CD4-positive, alpha-beta memory T cell (primary cell): Measurements from ENCODE around the gene ERFE. TPM values are rescaled to one million over a fixed set of nuclear protein-coding genes. Genes with fewer than 3 reads are reported as not detected.
"Not testable (repeated sequence)": the region's sequence is repeated elsewhere in the genome, so short reads cannot be mapped to it uniquely, and the experiment has no call there.

ENCODE experiments used
- CTCF ChIA-PET: fragments of 350-600 bp; sonication (Branson Sonifier 250); formaldehyde crosslinking; loops from one replicate; lab custom pipeline; 2021; ENCODE audit warnings: inconsistent platforms; ENCODE audit not compliant: partially characterized antibody; lab: Charles Lee
- POLR2A ChIA-PET: fragments of 350-600 bp; sonication (Branson Sonifier 250); formaldehyde crosslinking; loops from one replicate; lab custom pipeline; 2021; ENCODE audit not compliant: partially characterized antibody; lab: Charles Lee
- DNase-seq, 5 donors: peaks; one replicate each; pipeline versions ENCODE4 v3.0.0 to v3.0.0-alpha.2; 2020 to 2022; ENCODE audit warnings: mixed read lengths in 1 of 5
- H3K27ac ChIP-seq: one replicate; pipeline ENCODE4 v1.7.0; 2013; ENCODE audit warnings: low read depth, low read length
- H3K27me3 ChIP-seq: 2 replicates; pipeline ENCODE4 v1.7.0; 2013; ENCODE audit warnings: mild to moderate bottlenecking, low read length, moderate library complexity; ENCODE audit not compliant: insufficient read depth
- H3K36me3 ChIP-seq: 2 replicates; pipeline ENCODE4 v1.7.0; 2013; ENCODE audit warnings: mild to moderate bottlenecking, low read length, moderate library complexity; ENCODE audit not compliant: insufficient read depth
- H3K4me1 ChIP-seq: 2 replicates; pipeline ENCODE4 v1.7.0; 2013; ENCODE audit warnings: mild to moderate bottlenecking, low read length, moderate library complexity; ENCODE audit not compliant: insufficient read depth
- H3K4me3 ChIP-seq, 2 donors: one replicate each; pipeline ENCODE4 v1.7.0; 2013; ENCODE audit warnings: low read length in 2 of 2, mild to moderate bottlenecking in 1 of 2
- H3K9me3 ChIP-seq, 2 donors: one replicate each; pipeline ENCODE4 v1.7.0; 2013; ENCODE audit warnings: low read length in 2 of 2, control low read depth in 1 of 2; ENCODE audit not compliant: control insufficient read depth in 1 of 2
- H3K27ac Mint-ChIP-seq, 7 donors: one replicate each; pipeline ENCODE4 v1.8.0; 2020 to 2021; ENCODE audit warnings: mixed read lengths in 7 of 7, mild to moderate bottlenecking in 6 of 7, inconsistent platforms in 3 of 7, moderate library complexity in 3 of 7
- H3K27me3 Mint-ChIP-seq, 2 donors: one replicate each; pipeline ENCODE4 v1.8.0; 2020 to 2021; ENCODE audit warnings: mixed read lengths in 2 of 2
- H3K36me3 Mint-ChIP-seq, 2 donors: one replicate each; pipeline ENCODE4 v1.8.0; 2020 to 2021; ENCODE audit warnings: mixed read lengths in 2 of 2, inconsistent platforms in 1 of 2, mild to moderate bottlenecking in 1 of 2
- H3K4me1 Mint-ChIP-seq, 4 donors: one replicate each; pipeline ENCODE4 v1.8.0; 2020 to 2021; ENCODE audit warnings: mixed read lengths in 4 of 4, mild to moderate bottlenecking in 1 of 4
- H3K4me3 Mint-ChIP-seq, 8 donors: one replicate each; pipeline ENCODE4 v1.8.0; 2020 to 2021; ENCODE audit warnings: mixed read lengths in 8 of 8, mild to moderate bottlenecking in 7 of 8, moderate library complexity in 6 of 8, inconsistent platforms in 3 of 8
- H3K9me3 Mint-ChIP-seq, 8 donors: one replicate each; pipeline ENCODE4 v1.8.0; 2020 to 2021; ENCODE audit warnings: mixed read lengths in 8 of 8, mild to moderate bottlenecking in 5 of 8, inconsistent platforms in 3 of 8, moderate library complexity in 1 of 8
- intact Hi-C: fragments of 100-400 bp; cut with micrococcal nuclease; formaldehyde crosslinking; loops from one replicate; pipeline ENCODE4 v1.15.1; 2023
- polyA plus RNA-seq, 2 donors: library from polyadenylated mRNA; unstranded; fragments of 300-500 nt; fragmentation: Illumina TruSeq; gene quantifications; one replicate each; pipeline ENCODE4 v1.2.3, GENCODE V29; 2021
- total RNA-seq, 2 experiments: library from RNA; stranded (reverse); gene quantifications; one replicate each; pipeline ENCODE4 v1.2.3, GENCODE V29; 2021

Gene ERFE
- total and polyA plus RNA-seq, 4 experiments from 2014 or later = not detected

GRCh38 chr2:238169708-238170251 is 11.0 kb downstream of the ERFE start:
- no peak for DNase-seq
- no peak overlapping the region for H3K4me3 ChIP-seq
- Mint-ChIP-seq H3K4me1 (peaks cover 0 to 8% (median 3%) of the 10 kb centered on the region in 4 donors), H3K4me3 (no peak overlapping the region), H3K27ac (peak overlapping the region in 3 of 7 donors; percentile 12 to 39 (median 16)), H3K27me3 (peaks cover 5% of the 10 kb centered on the region in 2 donors), H3K9me3 (no peaks in the 10 kb centered on the region), H3K36me3 (peaks cover 39 to 62% of the 10 kb centered on the region in 2 donors)
- intact Hi-C loops = no loop called here
- H3K27me3 ChIP-seq = no peaks in the 10 kb centered on the region
- peaks cover 54% of the 10 kb centered on the region for H3K36me3 ChIP-seq
- no peaks in the 10 kb centered on the region for H3K4me1 ChIP-seq
- no peaks in the 10 kb centered on the region for H3K9me3 ChIP-seq
- ChIA-PET POLR2A (no interaction called here), CTCF (no interaction called here)
- no peak overlapping the region for H3K27ac ChIP-seq

DNA sequence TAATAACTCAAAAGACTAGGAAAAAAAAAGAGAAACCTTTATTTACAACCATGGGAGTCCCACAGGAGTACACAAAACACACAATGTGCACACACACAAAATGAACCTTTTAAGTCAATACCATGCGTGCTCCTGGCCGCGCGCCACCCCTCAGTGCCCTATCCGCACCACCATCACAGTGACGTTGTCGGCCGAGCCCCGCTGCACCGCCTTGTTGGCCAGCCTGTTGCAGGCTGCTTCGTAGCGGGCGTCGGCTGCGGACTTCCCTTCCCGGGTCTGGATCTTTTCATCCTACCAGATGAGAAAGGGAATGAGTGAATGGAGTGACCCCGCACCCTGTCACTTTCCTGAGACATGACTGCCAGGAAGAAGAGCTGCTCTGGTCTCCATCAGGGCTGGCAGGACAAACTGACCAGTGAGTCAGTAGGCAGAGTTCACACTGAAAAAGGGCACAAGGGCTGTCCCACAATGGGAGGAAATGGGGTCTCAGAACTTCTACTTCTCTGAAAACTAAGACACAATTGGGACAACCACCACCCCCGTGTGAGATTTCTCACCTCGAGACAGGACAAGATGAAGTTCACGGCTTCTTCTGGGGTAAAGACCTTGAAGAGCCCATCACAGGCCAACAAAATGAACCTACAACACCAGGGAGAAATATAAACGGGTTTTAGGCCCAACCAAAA is 11.8 kb downstream of the ERFE start:
- H3K36me3 Mint-ChIP-seq = peaks cover 39 to 68% of the 10 kb centered on the region in 2 donors
- peak overlapping the region in 1 of 7 donors; percentile 39 for H3K27ac Mint-ChIP-seq
- Histone ChIP-seq H3K27me3 (no peaks in the 10 kb centered on the region), H3K36me3 (peaks cover 55% of the 10 kb centered on the region), H3K4me3 (no peak overlapping the region), H3K27ac (no peak overlapping the region), H3K4me1 (no peaks in the 10 kb centered on the region), H3K9me3 (no peaks in the 10 kb centered on the region)
- no peaks in the 10 kb centered on the region for H3K9me3 Mint-ChIP-seq
- peaks cover 0 to under 1% (median 0%) of the 10 kb centered on the region in 4 donors for H3K4me1 Mint-ChIP-seq
- ChIA-PET CTCF (no interaction called here), POLR2A (no interaction called here)
- no peak overlapping the region for H3K4me3 Mint-ChIP-seq
- no peak for DNase-seq
- intact Hi-C loops = no loop called here
- H3K27me3 Mint-ChIP-seq = no peaks in the 10 kb centered on the region

- H3K4me1 ChIP-seq, POLR2A ChIA-PET, H3K27me3 Mint-ChIP-seq, H3K4me1 Mint-ChIP-seq, CTCF ChIA-PET, H3K9me3 ChIP-seq, H3K9me3 Mint-ChIP-seq, H3K27ac Mint-ChIP-seq, intact Hi-C loops, H3K4me3 Mint-ChIP-seq, H3K27me3 ChIP-seq, H3K27ac ChIP-seq, DNase-seq, H3K4me3 ChIP-seq: not testable (repeated sequence)
- peaks cover 55% of the 10 kb centered on the region for H3K36me3 ChIP-seq
- H3K36me3 Mint-ChIP-seq = peaks cover 39 to 72% of the 10 kb centered on the region in 2 donors
These were observed 12.3 kb downstream of the ERFE start for GRCh38 chr2:238171072-238171431.

GRCh38 chr2:238171575-238172187 is 12.9 kb downstream of the ERFE start:
- H3K4me3 ChIP-seq = no peak overlapping the region
- no peaks in the 10 kb centered on the region for H3K4me1 ChIP-seq

GRCh38 chr2:238172439-238172838 is 13.7 kb downstream of the ERFE start:
- Mint-ChIP-seq H3K36me3 (peaks cover 52 to 84% of the 10 kb centered on the region in 2 donors), H3K4me1 (no peaks in the 10 kb centered on the region), H3K27ac (peak overlapping the region in 2 of 7 donors; percentile 46 to 82), H3K4me3 (no peak overlapping the region), H3K27me3 (no peaks in the 10 kb centered on the region), H3K9me3 (no peaks in the 10 kb centered on the region)
- Histone ChIP-seq H3K9me3 (no peaks in the 10 kb centered on the region), H3K27me3 (no peaks in the 10 kb centered on the region), H3K36me3 (peaks cover 66% of the 10 kb centered on the region), H3K4me1 (no peaks in the 10 kb centered on the region), H3K4me3 (no peak overlapping the region), H3K27ac (no peak overlapping the region)
- POLR2A ChIA-PET = no interaction called here
- DNase-seq = no peak
- intact Hi-C loops = no loop called here
- CTCF ChIA-PET = no interaction called here

More at GRCh38 chr2:238171575-238172187, 12.9 kb downstream of the ERFE start:
- Histone ChIP-seq H3K9me3 (no peaks in the 10 kb centered on the region), H3K27ac (no peak overlapping the region), H3K36me3 (peaks cover 60% of the 10 kb centered on the region), H3K27me3 (no peaks in the 10 kb centered on the region)
- no peak overlapping the region for H3K27ac Mint-ChIP-seq
- DNase-seq = no peak
- no peaks in the 10 kb centered on the region for H3K9me3 Mint-ChIP-seq
- H3K4me1 Mint-ChIP-seq = no peaks in the 10 kb centered on the region
- intact Hi-C loops = no loop called here
- no peak overlapping the region for H3K4me3 Mint-ChIP-seq
- POLR2A ChIA-PET = no interaction called here
- CTCF ChIA-PET = no interaction called here
- no peaks in the 10 kb centered on the region for H3K27me3 Mint-ChIP-seq
- peaks cover 44 to 78% of the 10 kb centered on the region in 2 donors for H3K36me3 Mint-ChIP-seq

DNA sequence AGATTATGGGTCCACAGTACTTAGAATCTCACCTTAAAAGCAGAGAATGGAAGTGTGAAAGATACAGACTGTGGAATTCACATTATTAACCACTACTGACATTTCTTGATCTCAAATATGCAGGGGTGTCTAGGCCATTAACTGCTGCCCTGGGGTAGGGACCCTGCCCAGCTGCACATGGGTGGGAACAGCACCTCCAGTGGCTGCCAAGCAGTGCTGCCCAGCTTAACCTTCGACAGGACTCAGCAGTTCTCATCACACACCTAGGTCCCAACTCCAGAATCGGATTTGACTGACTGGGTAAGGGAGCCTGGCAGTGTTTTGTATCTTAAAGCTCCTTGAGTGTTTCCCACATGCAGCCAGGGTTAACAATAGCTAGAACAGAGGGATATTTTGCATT is 14.9 kb downstream of the ERFE start:
- no peak for DNase-seq
- H3K36me3 Mint-ChIP-seq = peaks cover 52 to 84% of the 10 kb centered on the region in 2 donors
- peaks cover 75% of the 10 kb centered on the region for H3K36me3 ChIP-seq
- H3K4me1 Mint-ChIP-seq = no peaks in the 10 kb centered on the region
- H3K9me3 Mint-ChIP-seq = no peaks in the 10 kb centered on the region
- no peaks in the 10 kb centered on the region for H3K4me1 ChIP-seq
- no peak overlapping the region for H3K27ac Mint-ChIP-seq
- ChIA-PET CTCF (no interaction called here), POLR2A (no interaction called here)
- no peaks in the 10 kb centered on the region for H3K9me3 ChIP-seq
- H3K27me3 ChIP-seq = no peaks in the 10 kb centered on the region
- H3K4me3 Mint-ChIP-seq = no peak overlapping the region
- H3K27me3 Mint-ChIP-seq = no peaks in the 10 kb centered on the region
- H3K27ac ChIP-seq = no peak overlapping the region
- no peak overlapping the region for H3K4me3 ChIP-seq
- intact Hi-C loops = no loop called here

GRCh38 chr2:238174291-238174690 is 15.5 kb downstream of the ERFE start:
- POLR2A ChIA-PET = interaction anchor here (0.6 to 0.7 kb wide), 2 partner anchors 32 to 299 kb away, joined by 3 to 4 read pairs; no protein-coding TSS in a partner anchor
- peaks cover 76% of the 10 kb centered on the region for H3K36me3 ChIP-seq
- no peaks in the 10 kb centered on the region for H3K4me1 Mint-ChIP-seq
- no peak overlapping the region for H3K27ac Mint-ChIP-seq
- intact Hi-C loops = no loop called here
- CTCF ChIA-PET = no interaction called here
- no peaks in the 10 kb centered on the region for H3K27me3 Mint-ChIP-seq
- no peak overlapping the region for H3K4me3 Mint-ChIP-seq
- no peaks in the 10 kb centered on the region for H3K4me1 ChIP-seq
- no peaks in the 10 kb centered on the region for H3K9me3 ChIP-seq
- H3K4me3 ChIP-seq = no peak overlapping the region
- H3K9me3 Mint-ChIP-seq = no peaks in the 10 kb centered on the region
- DNase-seq = no peak
- H3K27me3 ChIP-seq = no peaks in the 10 kb centered on the region
- H3K27ac ChIP-seq = no peak overlapping the region
- peaks cover 53 to 84% of the 10 kb centered on the region in 2 donors for H3K36me3 Mint-ChIP-seq
